ENCODE measurements around the gene GMEB2. TPM values are rescaled to one million over a fixed set of nuclear protein-coding genes. Genes with fewer than 3 reads are reported as not detected.
"Not testable (repeated sequence)": the region's sequence is repeated elsewhere in the genome, so short reads cannot be mapped to it uniquely, and the experiment has no call there.

Gene GMEB2
- total RNA-seq, 1 experiment from 2014 or later, result 19.7 TPM

- no peak for DNase-seq (ENCODE audit: low spot score)
Observed at GRCh38 chr20:63658749-63659187, 31.9 kb upstream of the GMEB2 start.

GRCh38 chr20:63657937-63658748, 31.2 kb upstream of the GMEB2 start, which contains the start of gene RTEL1:
Gene RTEL1 (plus strand): TSS chr20:63658312. CDS start chr20:63659403, 1,091 bp downstream.
- peak; percentile 91 for DNase-seq (ENCODE audit: low spot score)
- in situ Hi-C loops (cut with HindIII; ENCODE audit: low sequenced_read_pairs), result no loop called here

More at GRCh38 chr20:63658749-63659187, 31.9 kb upstream of the GMEB2 start:
- in situ Hi-C loops (cut with HindIII; ENCODE audit: low sequenced_read_pairs), result no loop called here

- DNase-seq (ENCODE audit: low spot score), result no peak
- in situ Hi-C loops (cut with HindIII; ENCODE audit: low sequenced_read_pairs), result no loop called here
Observed at GRCh38 chr20:63657260-63657936, 30.5 kb upstream of the GMEB2 start.

GRCh38 chr20:63656451-63656850, 29.6 kb upstream of the GMEB2 start:
- in situ Hi-C loops (cut with HindIII; ENCODE audit: low sequenced_read_pairs), result no loop called here
- no peak for DNase-seq (ENCODE audit: low spot score)

- no peak for DNase-seq (ENCODE audit: low spot score)
- in situ Hi-C loops (cut with HindIII; ENCODE audit: low sequenced_read_pairs), result no loop called here
Observed at GRCh38 chr20:63655249-63655648, 28.3 kb upstream of the GMEB2 start.

GRCh38 chr20:63653974-63654668, 27.2 kb upstream of the GMEB2 start:
- no peak for DNase-seq (ENCODE audit: low spot score)
- in situ Hi-C loops (cut with HindIII; ENCODE audit: low sequenced_read_pairs), result no loop called here

GRCh38 chr20:63653041-63653973, 26.4 kb upstream of the GMEB2 start, which contains the start of gene STMN3:
Gene STMN3 (minus strand): TSS chr20:63653424. CDS start chr20:63653345, 79 bp downstream.
- in situ Hi-C loops (cut with HindIII; ENCODE audit: low sequenced_read_pairs), result no loop called here
- peak; percentile 94 for DNase-seq (ENCODE audit: low spot score)

GRCh38 chr20:63652192-63652980, 25.5 kb upstream of the GMEB2 start:
- no peak for DNase-seq (ENCODE audit: low spot score)
- in situ Hi-C loops (cut with HindIII; ENCODE audit: low sequenced_read_pairs), result no loop called here

- in situ Hi-C loops (cut with HindIII; ENCODE audit: low sequenced_read_pairs), result no loop called here
- DNase-seq (ENCODE audit: low spot score), result peak; percentile 39
Observed at GRCh38 chr20:63651942-63652191, 25.0 kb upstream of the GMEB2 start.

- DNase-seq (ENCODE audit: low spot score); in situ Hi-C loops (cut with HindIII; ENCODE audit: low sequenced_read_pairs): not testable (repeated sequence)
Observed at GRCh38 chr20:63650486-63650885, 23.6 kb upstream of the GMEB2 start.

- in situ Hi-C loops (cut with HindIII; ENCODE audit: low sequenced_read_pairs), result no loop called here
- DNase-seq (ENCODE audit: low spot score), result no peak
Observed at GRCh38 chr20:63648895-63649589, 22.1 kb upstream of the GMEB2 start.

- in situ Hi-C loops (cut with HindIII; ENCODE audit: low sequenced_read_pairs), result no loop called here
- DNase-seq (ENCODE audit: low spot score), result no peak
Observed at GRCh38 chr20:63648190-63648589, 21.3 kb upstream of the GMEB2 start.

- no peak for DNase-seq (ENCODE audit: low spot score)
- in situ Hi-C loops (cut with HindIII; ENCODE audit: low sequenced_read_pairs), result no loop called here
Observed at GRCh38 chr20:63645218-63645617, 18.3 kb upstream of the GMEB2 start.

- DNase-seq (ENCODE audit: low spot score), result no peak
- in situ Hi-C loops (cut with HindIII; ENCODE audit: low sequenced_read_pairs), result no loop called here
Observed at GRCh38 chr20:63643946-63644345, 17.0 kb upstream of the GMEB2 start.

- in situ Hi-C loops (cut with HindIII; ENCODE audit: low sequenced_read_pairs), result no loop called here
- no peak for DNase-seq (ENCODE audit: low spot score)
Observed at GRCh38 chr20:63643499-63643898, 16.6 kb upstream of the GMEB2 start.

- DNase-seq (ENCODE audit: low spot score), result no peak
- in situ Hi-C loops (cut with HindIII; ENCODE audit: low sequenced_read_pairs), result no loop called here
Observed at GRCh38 chr20:63642527-63643247, 15.8 kb upstream of the GMEB2 start.

All from G401 (cell line).